HepG2 (cell line): Measurements from ENCODE around the gene NOTCH4. TPM values are rescaled to one million over a fixed set of nuclear protein-coding genes. Genes with fewer than 3 reads are reported as not detected.
"Not testable (repeated sequence)": the region's sequence is repeated elsewhere in the genome, so short reads cannot be mapped to it uniquely, and the experiment has no call there.

Experiments
- ATAC-seq: fragments of 200-7000 bp; cut with Tn5 transposase; 3 replicates; pipeline ENCODE4 v1.9.1; 2020; ENCODE audit warnings: mild to moderate bottlenecking, moderate library complexity
- BruUV-seq: library from RNA; stranded (reverse); fragments of 400-500 nt; replicated peaks from 2 replicates; lab custom pipeline; 2021; lab: Mats Ljungman, UMichigan
- CTCF ChIA-PET: fragments of 300-600 bp; formaldehyde crosslinking; extraction: SDS; loops from one replicate; lab custom pipeline; 2021; ENCODE audit warnings: low total read pairs, inconsistent platforms, low intra/inter-chr PET ratio; lab: Yijun Ruan, JAX
- POLR2A ChIA-PET: fragments of 350-600 bp; sonication (Branson Sonifier 250); formaldehyde crosslinking; loops from one replicate; lab custom pipeline; 2020; ENCODE audit warnings: antibody characterized with exemption, inconsistent platforms; lab: Yijun Ruan, JAX
- DNase-seq: peaks from one replicate; pipeline ENCODE4 v3.0.0-alpha.2; 2015; ENCODE audit warnings: low spot score
- FAIRE-seq: peaks from 3 replicates; lab custom pipeline; 2011; peaks lifted over from hg19 to GRCh38; lab: Jason Lieb, UNC
- H2AFZ ChIP-seq: one replicate; pipeline ENCODE4 v1.6.1; 2011; ENCODE audit warnings: low read length, inconsistent platforms
- H3K27ac ChIP-seq: fragments of 300-600 bp; 3 replicates; pipeline ENCODE4 v1.8.0; 2011; ENCODE audit warnings: mixed run types, mild to moderate bottlenecking, mixed read lengths, low read length, inconsistent platforms; ENCODE audit not compliant: insufficient read depth; ENCODE audit errors: extremely low read length
- H3K27me3 ChIP-seq, 2 experiments: fragments of 200-600 bp in 1 of 2; 2 replicates in 1 of 2; 3 replicates in 1 of 2; pipeline versions ENCODE4 v1.6.0 to v1.8.0; 2011; ENCODE audit warnings: low read length in 2 of 2, mild to moderate bottlenecking in 2 of 2, moderate library complexity in 2 of 2, inconsistent platforms in 1 of 2; ENCODE audit not compliant: insufficient read depth in 2 of 2, control insufficient read depth in 1 of 2
- H3K36me3 ChIP-seq, 2 experiments: fragments of 200-600 bp in 1 of 2; replicated peaks in 1 of 2; 2 replicates in 1 of 2; 3 replicates in 1 of 2; pipeline versions ENCODE4 v1.5.1 to v1.8.0; 2011; ENCODE audit warnings: low read length in 2 of 2, inconsistent platforms in 1 of 2; ENCODE audit not compliant: insufficient read depth in 2 of 2, control insufficient read depth in 1 of 2
- H3K4me1 ChIP-seq: 2 replicates; pipeline ENCODE4 v1.5.1; 2012; ENCODE audit warnings: low read length, inconsistent platforms; ENCODE audit not compliant: insufficient read depth
- H3K4me2 ChIP-seq: 2 replicates; pipeline ENCODE4 v1.6.0; 2011; ENCODE audit warnings: low read depth, low read length, inconsistent platforms
- H3K4me3 ChIP-seq, 3 experiments: fragments of 200-600 bp in 1 of 3; sonication (generic), shearing (Covaris generic) in 1 of 3; replicated peaks in 1 of 3; 2 replicates each; pipeline ENCODE4 v1.5.1; 2011 to 2016; ENCODE audit warnings: low read length in 3 of 3, inconsistent platforms in 2 of 3, low read depth in 2 of 3, mild to moderate bottlenecking in 2 of 3, control low read depth in 1 of 3, mixed read lengths in 1 of 3; ENCODE audit not compliant: insufficient read depth in 1 of 3
- H3K79me2 ChIP-seq: one replicate; pipeline ENCODE4 v1.6.1; 2011; ENCODE audit warnings: low read length, inconsistent platforms; ENCODE audit not compliant: insufficient read depth
- H3K9ac ChIP-seq: 2 replicates; pipeline ENCODE4 v1.6.0; 2011; ENCODE audit warnings: mild to moderate bottlenecking, low read depth, low read length, inconsistent platforms; ENCODE audit not compliant: insufficient read depth
- H3K9me3 ChIP-seq: 2 replicates; pipeline ENCODE4 v1.5.1; 2012; ENCODE audit warnings: mild to moderate bottlenecking, low read length
- H4K20me1 ChIP-seq: 2 replicates; pipeline ENCODE4 v1.6.0; 2011; ENCODE audit warnings: inconsistent platforms, mild to moderate bottlenecking, low read length, moderate library complexity; ENCODE audit not compliant: insufficient read depth
- FOXJ3 ChIP-seq: sonication (generic); formaldehyde crosslinking; IDR thresholded peaks from 2 replicates; pipeline ENCODE4 v1.4.0; 2020; ENCODE audit warnings: missing genetic modification reagents, mild to moderate bottlenecking, borderline replicate concordance
- MEF2D ChIP-seq: sonication (generic); formaldehyde crosslinking; IDR thresholded peaks from 2 replicates; pipeline ENCODE4 v1.5.1; 2020; ENCODE audit warnings: mild to moderate bottlenecking, missing genetic modification reagents
- TOE1 ChIP-seq: sonication (generic); formaldehyde crosslinking; IDR thresholded peaks from 2 replicates; pipeline ENCODE4 v1.4.0; 2020; ENCODE audit warnings: mild to moderate bottlenecking, missing genetic modification reagents
- ZNF331 ChIP-seq: sonication (generic); formaldehyde crosslinking; IDR thresholded peaks from 2 replicates; pipeline ENCODE4 v1.4.0; 2020; ENCODE audit warnings: missing genetic modification reagents
- ZNF350 ChIP-seq: sonication (generic); formaldehyde crosslinking; IDR thresholded peaks from 2 replicates; pipeline ENCODE4 v1.4.0; 2020; ENCODE audit warnings: mild to moderate bottlenecking, low read depth, missing genetic modification reagents, borderline replicate concordance
- WGBS: methylation state at CpG from one replicate; pipeline ENCODE4 v1.1.6; 2017; ENCODE audit warnings: low lambda C conversion rate; 5-methylcytosine and 5-hydroxymethylcytosine counted together
- in situ Hi-C: cut with HindIII; loops from 2 replicates; pipeline ENCODE4 v1.10.0; 2017; ENCODE audit warnings: low pct_unique_long_range_greater_than_20kb; ENCODE audit not compliant: extremely low pct_ligation_motif_present
- intact Hi-C: fragments of 100-400 bp; cut with micrococcal nuclease; formaldehyde crosslinking; loops from one replicate; pipeline ENCODE4 v1.10.0; 2022; ENCODE audit not compliant: unreplicated experiment
- polyA plus RNA-seq, 8 experiments: library from polyadenylated mRNA; depleted of rRNA in 3 of 8; stranded (reverse) in 7 of 8; unstranded in 1 of 8; fragments of >200 nt; fragmentation: Illumina TruSeq in 4 of 8; extraction: Trizol in 4 of 8; gene quantifications; 2 replicates each; pipeline versions ENCODE4 v1.2.1 to v1.2.3, GENCODE V29; 2011 to 2016; ENCODE audit warnings: low read depth in 4 of 8, missing spikeins in 1 of 8, mixed read lengths in 1 of 8; ENCODE audit not compliant: insufficient read depth in 1 of 8
- total RNA-seq, 5 experiments: library from RNA; depleted of rRNA; stranded (reverse); fragments of >200 nt; fragmentation: Illumina TruSeq; extraction: Trizol; gene quantifications; 2 replicates each; pipeline ENCODE4 v1.2.3, GENCODE V29; 2016; ENCODE audit warnings: low read depth in 1 of 5

The NOTCH4 gene
- total and polyA plus RNA-seq, 2 of the 13 experiments (the other 11 are each of a cell fraction or from before 2014, with no cell fraction given): 0.51 to 0.83 TPM

- Histone ChIP-seq H3K79me2 (peaks cover 8% of the 10 kb centered on the region), H4K20me1 (no peaks in the 10 kb centered on the region), H3K9me3 (no peaks in the 10 kb centered on the region), H3K4me2 (peak overlapping the region; percentile 93; the same call in 1 of the 2 replicates), H3K9ac (no peak overlapping the region), H3K4me3 (no peak overlapping the region), H3K36me3 (no peaks in the 10 kb centered on the region), H3K4me1 (peaks cover 56% of the 10 kb centered on the region), H3K27ac (no peak overlapping the region), H2AFZ (no peak overlapping the region), H3K27me3 (no peaks in the 10 kb centered on the region; a peak in 1 of 5 replicates)
- intact Hi-C loops: no loop called here
- POLR2A ChIA-PET: interaction anchor here (1.8 to 2.0 kb wide), 2 partner anchors 12 to 16 kb away, joined by 18 to 82 read pairs; partner anchors contain the start of genes AGPAT1 and RNF5
- CTCF ChIA-PET: interaction anchor here (1.7 kb wide), 1 partner anchor 75 kb away, joined by 11 read pairs; no protein-coding TSS in a partner anchor
- FAIRE-seq (no peak), DNase-seq (no peak), ATAC-seq (no peak)
- WGBS: 88% methylated on average over 4 of the region's 4 CpGs
- no TSS peak for BruUV-seq
- TF ChIP-seq FOXJ3 (CRISPR knock-in tag) (no peak), ZNF331 (CRISPR knock-in tag) (no peak), TOE1 (CRISPR knock-in tag) (no peak), ZNF350 (CRISPR knock-in tag) (no peak), MEF2D (CRISPR knock-in tag) (no peak)
- in situ Hi-C loops: loop anchor here (5.0 kb wide), 1 partner anchor 778 kb away; no protein-coding TSS in a partner anchor
These were observed 29.5 kb downstream of the NOTCH4 start for GRCh38 chr6:32194388-32194787.

- peak overlapping the region; percentile 33 for H3K4me2 ChIP-seq
- 79% methylated on average over 13 of the region's 13 CpGs for WGBS
- ATAC-seq, DNase-seq, H2AFZ ChIP-seq, CTCF ChIA-PET, BruUV-seq, FAIRE-seq, H3K36me3 ChIP-seq, intact Hi-C loops, H3K27ac ChIP-seq, H4K20me1 ChIP-seq, H3K9ac ChIP-seq, H3K27me3 ChIP-seq, H3K9me3 ChIP-seq: not testable (repeated sequence)
- peaks cover 66% of the 10 kb centered on the region for H3K4me1 ChIP-seq
- peak overlapping the region in 1 of 3 experiments; percentile 42; a peak in 1 of 6 replicates for H3K4me3 ChIP-seq
- POLR2A ChIA-PET: interaction anchor here (1.2 to 1.3 kb wide), 3 partner anchors 10 to 779 kb away, joined by 6 to 8 read pairs (median 7); partner anchors contain the start of gene AGPAT1
- H3K79me2 ChIP-seq: peaks cover 15% of the 10 kb centered on the region
- in situ Hi-C loops: loop anchor here (5.0 kb wide), 1 partner anchor 779 kb away; no protein-coding TSS in a partner anchor
These were observed 30.8 kb downstream of the NOTCH4 start for GRCh38 chr6:32193096-32193495.
